HCT116 (cell line): ENCODE measurements around the gene MRPL30. TPM values are rescaled to one million over a fixed set of nuclear protein-coding genes. Genes with fewer than 3 reads are reported as not detected.
"Not testable (repeated sequence)": the region's sequence is repeated elsewhere in the genome, so short reads cannot be mapped to it uniquely, and the experiment has no call there.

Source experiments
- ATAC-seq: fragments of 200-7000 bp; cut with Tn5 transposase; 2 replicates; pipeline ENCODE4 v1.9.1; 2020; ENCODE audit warnings: mild to moderate bottlenecking, moderate library complexity
- BruUV-seq: library from RNA; stranded (reverse); fragments of 400-500 nt; replicated peaks from 2 replicates; lab custom pipeline; 2021; lab: Mats Ljungman, UMichigan
- CTCF ChIA-PET: fragments of 300-600 bp; sonication (Branson Sonifier 250); formaldehyde crosslinking; loops from one replicate; lab custom pipeline; 2021; ENCODE audit warnings: antibody characterized with exemption; lab: Charles Lee
- POLR2A ChIA-PET: fragments of 300-600, 350-600 bp; sonication (Branson Sonifier 250); formaldehyde crosslinking; loops from one replicate; lab custom pipeline; 2021; ENCODE audit warnings: antibody characterized with exemption; lab: Charles Lee
- RAD21 ChIA-PET, 2 experiments: fragments of 300-600 bp; sonication (Branson Sonifier 250); formaldehyde crosslinking; loops; one replicate each; lab custom pipeline; 2023; ENCODE audit warnings: low total read pairs in 2 of 2; ENCODE audit not compliant: uncharacterized antibody in 2 of 2, unreplicated experiment in 2 of 2, low non-redundant PET in 1 of 2; lab: Charles Lee
- DNase-seq: peaks from one replicate; pipeline ENCODE4 v3.0.0-alpha.2; 2010; ENCODE audit warnings: low read depth, low spot score
- H2AFZ ChIP-seq: fragments of 200-600 bp; shearing (Covaris generic), sonication (generic); 2 replicates; pipeline ENCODE4 v1.6.1; 2017; ENCODE audit warnings: low read depth, mixed run types, mixed read lengths, antibody characterized with exemption, low read length; ENCODE audit not compliant: poor library complexity, severe bottlenecking
- H3K27ac ChIP-seq: 2 replicates; pipeline ENCODE4 v1.5.1; 2012; ENCODE audit warnings: low read depth, low read length
- H3K27me3 ChIP-seq: fragments of 200-600 bp; sonication (generic); 2 replicates; pipeline ENCODE4 v1.6.1; 2016; ENCODE audit warnings: mixed run types, low read length, mixed read lengths; ENCODE audit not compliant: insufficient read depth
- H3K36me3 ChIP-seq, 2 experiments: fragments of 200-500 bp in 1 of 2; fragments of 200-600 bp in 1 of 2; sonication (Bioruptor generic) in 1 of 2; sonication (generic) in 1 of 2; 2 replicates each; pipeline versions ENCODE4 v1.5.1 to v1.6.1; 2014 to 2016; ENCODE audit warnings: low read length in 2 of 2, inconsistent platforms in 1 of 2, mixed read lengths in 1 of 2, mixed run types in 1 of 2; ENCODE audit not compliant: insufficient read depth in 2 of 2, control insufficient read depth in 1 of 2
- H3K4me1 ChIP-seq, 2 experiments: fragments of 200-600 bp in 1 of 2; sonication (generic) in 1 of 2; 2 replicates each; pipeline versions ENCODE4 v1.5.1 to v1.6.1; 2012 to 2017; ENCODE audit warnings: low read length in 2 of 2, inconsistent platforms in 1 of 2, mild to moderate bottlenecking in 1 of 2, mixed read lengths in 1 of 2, mixed run types in 1 of 2, moderate library complexity in 1 of 2; ENCODE audit not compliant: insufficient read depth in 2 of 2, control insufficient read depth in 1 of 2
- H3K4me2 ChIP-seq: fragments of 200-600 bp; sonication (generic); 2 replicates; pipeline ENCODE4 v1.6.1; 2017; ENCODE audit warnings: mixed run types, low read length, mixed read lengths
- H3K4me3 ChIP-seq, 2 experiments: fragments of 200-600 bp in 1 of 2; sonication (generic) in 1 of 2; replicated peaks in 1 of 2; 2 replicates each; pipeline ENCODE4 v1.5.1; 2011 to 2016; ENCODE audit warnings: low read length in 2 of 2, control low read depth in 1 of 2, low read depth in 1 of 2, mild to moderate bottlenecking in 1 of 2, mixed read lengths in 1 of 2, mixed run types in 1 of 2
- H3K79me2 ChIP-seq: fragments of 200-600 bp; sonication (generic); 2 replicates; pipeline ENCODE4 v1.6.1; 2017; ENCODE audit warnings: mild to moderate bottlenecking, mixed run types, low read length, moderate library complexity, mixed read lengths; ENCODE audit not compliant: insufficient read depth
- H3K9ac ChIP-seq: fragments of 200-600 bp; sonication (generic); 2 replicates; pipeline ENCODE4 v1.6.1; 2016; ENCODE audit warnings: low read length, mixed read lengths
- H3K9me2 ChIP-seq: fragments of 200-600 bp; sonication (generic), shearing (Covaris generic); 2 replicates; pipeline ENCODE4 v1.6.1; 2017; ENCODE audit warnings: mixed run types, mild to moderate bottlenecking, moderate library complexity; ENCODE audit not compliant: insufficient read depth
- H3K9me3 ChIP-seq, 2 experiments: fragments of 200-500 bp in 1 of 2; fragments of 200-600 bp in 1 of 2; sonication (Bioruptor generic) in 1 of 2; sonication (generic) in 1 of 2; 2 replicates each; pipeline ENCODE4 v1.6.1; 2014 to 2017; ENCODE audit warnings: low read length in 2 of 2, mixed read lengths in 2 of 2, inconsistent platforms in 1 of 2, low read depth in 1 of 2, mild to moderate bottlenecking in 1 of 2, mixed run types in 1 of 2, moderate library complexity in 1 of 2; ENCODE audit not compliant: control insufficient read depth in 1 of 2, insufficient read depth in 1 of 2
- H4K20me1 ChIP-seq: fragments of 200-600 bp; sonication (generic), shearing (Covaris generic); 2 replicates; pipeline ENCODE4 v1.6.1; 2017; ENCODE audit warnings: mixed run types, mild to moderate bottlenecking, moderate library complexity; ENCODE audit not compliant: insufficient read depth
- ELF1 ChIP-seq: IDR thresholded peaks from 2 replicates; pipeline ENCODE4 v1.6.1; 2012; ENCODE audit warnings: low read depth, borderline replicate concordance
- FOSL1 ChIP-seq: IDR thresholded peaks from 2 replicates; pipeline ENCODE4 v1.6.1; 2012; ENCODE audit warnings: low read depth
- JUND ChIP-seq: IDR thresholded peaks from 2 replicates; pipeline ENCODE4 v1.6.1; 2012
- POLR2AphosphoS5 ChIP-seq: IDR thresholded peaks from 2 replicates; pipeline ENCODE4 v1.6.1; 2011; ENCODE audit warnings: mild to moderate bottlenecking, low read depth, low read length, moderate library complexity
- SRF ChIP-seq: IDR thresholded peaks from 2 replicates; pipeline ENCODE4 v1.6.1; 2012; ENCODE audit warnings: low read depth
- YY1 ChIP-seq: IDR thresholded peaks from 2 replicates; pipeline ENCODE4 v1.6.1; 2011; ENCODE audit warnings: low read length, low read depth, moderate library complexity, mild to moderate bottlenecking; ENCODE audit not compliant: insufficient replicate concordance; ENCODE audit errors: extremely low read depth
- intact Hi-C: fragments of 100-400 bp; cut with micrococcal nuclease; formaldehyde crosslinking; loops from 2 replicates; pipeline ENCODE4 v1.10.0; 2022
- total RNA-seq: library from RNA; stranded (reverse); gene quantifications from one replicate; pipeline ENCODE4 v1.2.1, GENCODE V29; 2021; ENCODE audit not compliant: unreplicated experiment
- TF ChIP-seq, protein P1 (sequence below): IDR thresholded peaks from 2 replicates; pipeline ENCODE4 v1.6.1; 2012

Gene MRPL30
- total RNA-seq, 1 experiment from 2014 or later, result 38.1 TPM

DNA sequence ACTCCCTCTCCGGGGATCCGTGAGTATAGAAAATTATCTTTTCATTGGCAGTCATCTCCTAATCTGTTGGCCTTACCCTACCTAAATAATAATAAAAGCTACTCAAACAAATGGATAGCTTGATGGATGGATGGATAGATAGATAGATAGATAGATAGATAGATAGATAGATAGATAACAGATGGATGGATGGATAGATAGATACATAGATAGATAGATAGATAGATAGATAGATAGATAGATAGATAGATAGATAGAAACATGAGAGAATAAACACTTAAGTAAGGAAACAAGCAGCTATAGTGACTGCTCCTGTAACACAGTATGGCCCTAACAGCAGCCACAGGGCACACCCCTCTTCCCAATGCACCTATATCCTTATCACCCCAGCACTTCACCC is 35.1 kb downstream of the MRPL30 start:
- TF ChIP-seq POLR2AphosphoS5, result no peak
- no peak for TF ChIP-seq FOSL1
- TF ChIP-seq YY1, result no peak
- TF ChIP-seq, protein P1, sequence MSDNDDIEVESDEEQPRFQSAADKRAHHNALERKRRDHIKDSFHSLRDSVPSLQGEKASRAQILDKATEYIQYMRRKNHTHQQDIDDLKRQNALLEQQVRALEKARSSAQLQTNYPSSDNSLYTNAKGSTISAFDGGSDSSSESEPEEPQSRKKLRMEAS, result no peak
- TF ChIP-seq ELF1, result no peak
- no peak for TF ChIP-seq JUND
- Histone ChIP-seq H2AFZ (no peak overlapping the region), H3K9ac (no peak overlapping the region), H3K27ac (no peak overlapping the region), H3K79me2 (no peaks in the 10 kb centered on the region), H3K27me3 (no peaks in the 10 kb centered on the region), H3K4me2 (no peak overlapping the region), H3K4me3 (no peak overlapping the region), H3K9me2 (no peaks in the 10 kb centered on the region), H4K20me1 (no peaks in the 10 kb centered on the region), H3K9me3 (no peaks in the 10 kb centered on the region), H3K36me3 (no peaks in the 10 kb centered on the region), H3K4me1 (no peaks in the 10 kb centered on the region)
- CTCF ChIA-PET, result no interaction called here
- RAD21 ChIA-PET, result no interaction called here
- POLR2A ChIA-PET, result no interaction called here
- BruUV-seq, result no TSS peak
- ATAC-seq, result no peak
- DNase-seq, result no peak
- intact Hi-C loops, result no loop called here

DNA sequence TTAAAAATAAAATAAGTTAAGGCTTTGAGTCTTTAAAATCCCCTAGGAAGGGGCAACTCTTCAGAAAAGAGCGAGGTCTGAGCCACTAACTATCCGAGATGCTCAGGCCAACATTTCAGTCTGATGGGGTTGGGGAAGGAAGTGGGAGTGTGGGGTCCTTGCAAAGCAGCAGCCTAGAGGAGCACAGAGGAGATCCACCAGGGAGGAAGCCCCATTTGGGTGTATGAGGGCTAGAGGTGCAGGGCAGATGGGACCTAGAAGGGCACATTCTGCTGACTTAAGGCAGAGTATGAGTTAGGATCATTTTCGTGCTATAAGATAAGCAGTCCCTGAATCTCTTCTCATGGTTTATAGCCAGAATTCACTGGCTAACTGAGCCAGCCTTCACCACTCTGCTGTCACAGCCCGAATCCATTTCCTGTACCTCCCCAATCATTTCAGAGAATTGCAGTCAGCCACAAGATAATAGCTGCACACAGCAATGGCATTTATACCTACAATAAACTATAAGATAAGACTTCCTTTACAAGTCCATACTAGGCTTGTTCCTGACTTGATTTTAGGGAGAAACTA is 37.0 kb downstream of the MRPL30 start:
- Histone ChIP-seq H3K36me3 (no peaks in the 10 kb centered on the region), H2AFZ (no peak overlapping the region), H3K4me2 (no peak overlapping the region), H3K27me3 (no peaks in the 10 kb centered on the region), H3K4me3 (no peak overlapping the region), H3K9ac (no peak overlapping the region), H3K27ac (no peak overlapping the region), H3K9me3 (no peaks in the 10 kb centered on the region), H3K79me2 (no peaks in the 10 kb centered on the region), H3K4me1 (no peaks in the 10 kb centered on the region), H4K20me1 (no peaks in the 10 kb centered on the region), H3K9me2 (no peaks in the 10 kb centered on the region)
- no TSS peak for BruUV-seq
- TF ChIP-seq SRF, result no peak
- intact Hi-C loops, result no loop called here
- ATAC-seq (no peak), DNase-seq (no peak)
- ChIA-PET CTCF (no interaction called here), POLR2A (no interaction called here), RAD21 (no interaction called here)

DNA sequence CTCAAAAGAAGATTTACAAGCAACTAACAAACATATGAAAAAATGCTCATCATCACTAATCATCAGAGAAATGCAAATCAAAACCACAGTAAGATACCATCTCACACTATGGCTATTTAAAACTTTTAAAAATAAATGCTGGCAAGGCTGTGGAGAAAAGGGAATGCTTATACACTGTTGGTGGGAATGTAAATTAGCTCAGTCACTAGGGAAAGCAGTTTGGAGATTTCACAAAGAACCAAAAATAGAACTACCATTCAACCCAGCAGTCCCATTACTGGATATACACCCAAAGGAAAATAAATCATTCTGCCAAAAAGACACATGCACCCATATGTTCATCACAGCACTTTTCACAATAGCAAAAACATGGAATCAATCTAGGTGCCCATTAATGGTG is 52.2 kb downstream of the MRPL30 start:
- BruUV-seq, H3K4me2 ChIP-seq, H3K4me1 ChIP-seq, CTCF ChIA-PET, H3K9ac ChIP-seq, H3K36me3 ChIP-seq, POLR2A ChIA-PET, H3K9me2 ChIP-seq, H2AFZ ChIP-seq, H3K27me3 ChIP-seq, H4K20me1 ChIP-seq, RAD21 ChIA-PET, H3K4me3 ChIP-seq, intact Hi-C loops, ATAC-seq, DNase-seq, H3K9me3 ChIP-seq, H3K79me2 ChIP-seq, H3K27ac ChIP-seq: not testable (repeated sequence)
